HFF-Myc (cell line): ENCODE measurements around the gene ICOS.
"Not testable (repeated sequence)": the region's sequence is repeated elsewhere in the genome, so short reads cannot be mapped to it uniquely, and the experiment has no call there.

Source experiments
- DNase-seq: peaks from one replicate; pipeline ENCODE4 v3.0.0-alpha.2; 2011; ENCODE audit warnings: low read depth; ENCODE audit errors: extremely low read depth
- H3K4me3 ChIP-seq: replicated peaks from 2 replicates; pipeline ENCODE4 v1.5.1; 2011; ENCODE audit warnings: low read depth, mild to moderate bottlenecking, control low read depth, low read length
- CTCF ChIP-seq: IDR thresholded peaks from 2 replicates; pipeline ENCODE4 v1.5.1; 2012; ENCODE audit warnings: mild to moderate bottlenecking, low read depth, low read length, control low read depth; ENCODE audit errors: missing control alignments

ICOS gene

GRCh38 chr2:203982276-203982675 lies 45.7 kb downstream of the ICOS start:
- no peak for TF ChIP-seq CTCF
- DNase-seq, result no peak
- H3K4me3 ChIP-seq, result no peak overlapping the region

GRCh38 chr2:203983064-203983715 lies 46.6 kb downstream of the ICOS start:
- TF ChIP-seq CTCF, result no peak
- DNase-seq, result no peak
- H3K4me3 ChIP-seq, result no peak overlapping the region

- H3K4me3 ChIP-seq, DNase-seq: not testable (repeated sequence)
Observed at GRCh38 chr2:203985978-203986377, 49.4 kb downstream of the ICOS start.

DNA sequence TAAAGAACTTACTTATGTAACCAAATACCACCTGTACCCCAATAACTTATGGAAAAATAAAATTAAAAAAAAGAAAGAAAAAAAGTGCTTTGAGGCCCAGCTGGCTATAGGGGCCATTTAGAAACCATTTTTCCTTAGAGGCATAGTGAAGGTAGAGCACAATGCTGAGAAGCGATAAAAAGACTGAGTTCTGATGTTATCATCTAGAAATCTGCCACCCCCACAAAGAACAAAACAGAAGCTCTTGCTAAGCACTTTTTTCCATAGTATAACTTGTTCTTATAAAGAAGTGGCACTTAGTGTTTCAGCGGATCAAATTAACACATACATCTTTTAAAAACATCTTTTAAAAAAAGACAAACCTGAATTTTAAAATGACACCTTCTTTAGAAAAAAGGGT lies 51.4 kb downstream of the ICOS start:
- H3K4me3 ChIP-seq, result no peak overlapping the region
- TF ChIP-seq CTCF, result no peak
- no peak for DNase-seq

- TF ChIP-seq CTCF, result no peak
- no peak overlapping the region for H3K4me3 ChIP-seq
- no peak for DNase-seq
Observed at GRCh38 chr2:203988500-203989260, 52.1 kb downstream of the ICOS start.

GRCh38 chr2:203989521-203989920 lies 53.0 kb downstream of the ICOS start:
- no peak for DNase-seq
- TF ChIP-seq CTCF, result no peak
- H3K4me3 ChIP-seq, result no peak overlapping the region

- DNase-seq, result no peak
- H3K4me3 ChIP-seq, result no peak overlapping the region
- no peak for TF ChIP-seq CTCF
Observed at GRCh38 chr2:203992509-203992908, 55.9 kb downstream of the ICOS start.
